Keratinocyte (primary cell): ENCODE results near the gene CAMK2G. TPM values are rescaled to one million over a fixed set of nuclear protein-coding genes. Genes with fewer than 3 reads are reported as not detected.
A peak's percentile ranks its signal among the peaks of the same experiment; 100 is the strongest.
"Not testable (repeated sequence)": the region's sequence is repeated elsewhere in the genome, so short reads cannot be mapped to it uniquely, and the experiment has no call there.

Experiments
- DNase-seq: peaks from one replicate; pipeline ENCODE4 v3.0.0-alpha.2; 2011; ENCODE audit warnings: low read depth, missing footprints, low spot score
- FAIRE-seq: peaks from 2 replicates; lab custom pipeline; 2011; peaks lifted over from hg19 to GRCh38; lab: Jason Lieb, UNC
- H2AFZ ChIP-seq: 2 replicates; pipeline ENCODE4 v1.6.0; 2012; ENCODE audit warnings: low read length, control low read depth, inconsistent platforms; ENCODE audit not compliant: control insufficient read depth
- H3K27ac ChIP-seq: 2 replicates; pipeline ENCODE4 v1.5.1; 2011; ENCODE audit warnings: low read length; ENCODE audit not compliant: control insufficient read depth, insufficient read depth
- H3K27me3 ChIP-seq: 3 replicates; pipeline ENCODE4 v1.6.0; 2011; ENCODE audit warnings: low read length; ENCODE audit not compliant: control insufficient read depth, insufficient read depth; ENCODE audit errors: extremely low read depth
- H3K36me3 ChIP-seq, 2 experiments: 2 replicates in 1 of 2; 3 replicates in 1 of 2; pipeline ENCODE4 v1.5.1; 2011; ENCODE audit warnings: low read length in 2 of 2, mild to moderate bottlenecking in 1 of 2; ENCODE audit not compliant: control insufficient read depth in 2 of 2, insufficient read depth in 2 of 2; ENCODE audit errors: extremely low read depth in 1 of 2
- H3K4me1 ChIP-seq: 3 replicates; pipeline ENCODE4 v1.5.1; 2011; ENCODE audit warnings: low read length; ENCODE audit not compliant: control insufficient read depth, insufficient read depth; ENCODE audit errors: extremely low read depth
- H3K4me2 ChIP-seq: 3 replicates; pipeline ENCODE4 v1.6.0; 2011; ENCODE audit warnings: low read depth, low read length; ENCODE audit not compliant: control insufficient read depth, insufficient read depth; ENCODE audit errors: extremely low read depth
- H3K4me3 ChIP-seq, 3 experiments: fragments of 200-600 bp in 1 of 3; sonication (generic) in 1 of 3; 2 replicates in 2 of 3; 3 replicates in 1 of 3; pipeline ENCODE4 v1.5.1; 2011 to 2016; ENCODE audit warnings: low read length in 3 of 3, mild to moderate bottlenecking in 3 of 3, control low read depth in 2 of 3, inconsistent platforms in 1 of 3, low read depth in 1 of 3, mixed read lengths in 1 of 3, mixed run types in 1 of 3, moderate library complexity in 1 of 3; ENCODE audit not compliant: control insufficient read depth in 2 of 3, insufficient read depth in 2 of 3; ENCODE audit errors: extremely low read depth in 1 of 3
- H3K79me2 ChIP-seq: 2 replicates; pipeline ENCODE4 v1.6.0; 2012; ENCODE audit warnings: low read length; ENCODE audit not compliant: control insufficient read depth, insufficient read depth
- H3K9ac ChIP-seq: 3 replicates; pipeline ENCODE4 v1.6.0; 2011; ENCODE audit warnings: low read length; ENCODE audit not compliant: control insufficient read depth, insufficient read depth; ENCODE audit errors: extremely low read depth
- H3K9me1 ChIP-seq: 3 replicates; pipeline ENCODE4 v1.6.0; 2011; ENCODE audit warnings: low read length; ENCODE audit not compliant: control insufficient read depth, insufficient read depth; ENCODE audit errors: extremely low read depth
- H3K9me3 ChIP-seq: 2 replicates; pipeline ENCODE4 v1.5.1; 2012; ENCODE audit warnings: low read depth, low read length; ENCODE audit not compliant: control insufficient read depth
- H4K20me1 ChIP-seq: 3 replicates; pipeline ENCODE4 v1.6.0; 2011; ENCODE audit warnings: low read length; ENCODE audit not compliant: control insufficient read depth, insufficient read depth; ENCODE audit errors: extremely low read depth
- EZH2 ChIP-seq: IDR thresholded peaks from one replicate; pipeline ENCODE4 v1.6.1; 2012; ENCODE audit warnings: inconsistent platforms, mild to moderate bottlenecking, low read length, moderate library complexity
- dilution Hi-C: fragments of 300-500 bp; cut with MboI; formaldehyde crosslinking; loops from one replicate; pipeline ENCODE4 v1.7.0; 2020; ENCODE audit warnings: low sequenced_read_pairs; ENCODE audit not compliant: extremely low pct_ligation_motif_present
- polyA plus RNA-seq, 5 experiments: library from polyadenylated mRNA; depleted of rRNA in 3 of 5; stranded (reverse) in 3 of 5; stranded (forward) in 1 of 5; unstranded in 1 of 5; fragments of >200 nt; gene quantifications; 1 replicate in 1 of 5; 2 replicates in 3 of 5; 3 replicates in 1 of 5; pipeline versions ENCODE4 v1.2.1 to v1.2.3, GENCODE V29; 2011 to 2012; ENCODE audit warnings: missing spikeins in 2 of 5, low read depth in 1 of 5, low replicate concordance in 1 of 5
- TF ChIP-seq, protein P1 (sequence below), 3 experiments: IDR thresholded peaks in 1 of 3; conservative IDR thresholded peaks in 1 of 3; optimal IDR thresholded peaks in 1 of 3; 2 replicates in 2 of 3; 3 replicates in 1 of 3; pipeline versions ENCODE3 to v1.5.1; 2011; ENCODE audit warnings: low read length in 3 of 3, mild to moderate bottlenecking in 3 of 3, moderate library complexity in 2 of 3, control low read depth in 1 of 3, inconsistent platforms in 1 of 3; ENCODE audit not compliant: insufficient read depth in 2 of 3; ENCODE audit errors: extremely low read depth in 1 of 3

CAMK2G gene
- polyA plus RNA-seq, 1 donor (not counting 4 experiments of a cell fraction or from before 2014, with no cell fraction given) = 17.6 TPM

DNA sequence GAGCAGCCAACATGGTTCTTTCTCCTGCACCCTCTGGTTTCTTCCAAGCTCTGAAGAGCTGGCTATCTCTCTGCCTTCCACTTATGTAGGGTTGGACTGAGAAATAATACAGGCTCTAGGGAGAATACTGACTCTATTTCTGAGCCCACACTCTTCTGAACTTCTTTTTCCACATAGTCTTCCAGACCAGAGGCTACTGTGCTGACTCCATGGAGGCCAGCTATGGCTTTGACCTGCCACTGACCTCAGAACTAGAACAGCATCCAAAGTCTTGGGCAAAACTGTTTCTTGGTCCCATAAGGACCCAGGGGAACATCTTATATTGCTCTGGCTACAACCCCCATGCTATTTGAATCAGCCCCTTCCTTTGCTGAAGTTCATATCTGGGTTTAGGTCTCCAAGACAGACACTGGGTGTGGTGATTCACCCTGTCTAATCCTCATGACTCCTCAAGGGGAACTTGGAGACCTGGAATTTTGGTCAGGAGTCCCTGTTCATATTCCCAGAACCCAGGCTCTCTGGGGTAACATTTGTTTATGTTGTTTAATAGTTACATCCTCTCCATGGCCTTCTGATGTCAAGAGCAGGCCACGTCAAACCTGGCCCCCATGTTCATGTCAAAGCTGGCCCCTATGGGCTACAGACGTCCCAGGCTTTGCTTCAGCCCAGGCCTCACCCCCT, 24.5 kb upstream of the CAMK2G start:
- DNase-seq = no peak
- Histone ChIP-seq H3K4me2 (peak overlapping the region; percentile 75), H3K4me1 (peaks cover 36% of the 10 kb centered on the region), H3K27me3 (no peaks in the 10 kb centered on the region), H3K27ac (peak overlapping the region; percentile 93), H3K9ac (peak overlapping the region; percentile 43), H3K9me1 (no peaks in the 10 kb centered on the region), H3K4me3 (peak overlapping the region in 1 of 3 experiments; percentile 7), H2AFZ (no peak overlapping the region), H4K20me1 (no peaks in the 10 kb centered on the region), H3K9me3 (no peaks in the 10 kb centered on the region), H3K36me3 (no peaks in the 10 kb centered on the region), H3K79me2 (no peaks in the 10 kb centered on the region)
- no peak for FAIRE-seq
- dilution Hi-C loops = no loop called here
- no peak for TF ChIP-seq EZH2
- TF ChIP-seq, protein P1, sequence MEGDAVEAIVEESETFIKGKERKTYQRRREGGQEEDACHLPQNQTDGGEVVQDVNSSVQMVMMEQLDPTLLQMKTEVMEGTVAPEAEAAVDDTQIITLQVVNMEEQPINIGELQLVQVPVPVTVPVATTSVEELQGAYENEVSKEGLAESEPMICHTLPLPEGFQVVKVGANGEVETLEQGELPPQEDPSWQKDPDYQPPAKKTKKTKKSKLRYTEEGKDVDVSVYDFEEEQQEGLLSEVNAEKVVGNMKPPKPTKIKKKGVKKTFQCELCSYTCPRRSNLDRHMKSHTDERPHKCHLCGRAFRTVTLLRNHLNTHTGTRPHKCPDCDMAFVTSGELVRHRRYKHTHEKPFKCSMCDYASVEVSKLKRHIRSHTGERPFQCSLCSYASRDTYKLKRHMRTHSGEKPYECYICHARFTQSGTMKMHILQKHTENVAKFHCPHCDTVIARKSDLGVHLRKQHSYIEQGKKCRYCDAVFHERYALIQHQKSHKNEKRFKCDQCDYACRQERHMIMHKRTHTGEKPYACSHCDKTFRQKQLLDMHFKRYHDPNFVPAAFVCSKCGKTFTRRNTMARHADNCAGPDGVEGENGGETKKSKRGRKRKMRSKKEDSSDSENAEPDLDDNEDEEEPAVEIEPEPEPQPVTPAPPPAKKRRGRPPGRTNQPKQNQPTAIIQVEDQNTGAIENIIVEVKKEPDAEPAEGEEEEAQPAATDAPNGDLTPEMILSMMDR (optimal IDR thresholded peaks at IDR 0.05 in 1 of 3, IDR thresholded peaks at IDR 0.05 in 1 of 3, conservative IDR thresholded peaks at IDR 0.05 in 1 of 3; ENCODE audit: extremely low read depth in 1 of 3, insufficient read depth in 2 of 3, low read length in 3 of 3) = no peak

DNA sequence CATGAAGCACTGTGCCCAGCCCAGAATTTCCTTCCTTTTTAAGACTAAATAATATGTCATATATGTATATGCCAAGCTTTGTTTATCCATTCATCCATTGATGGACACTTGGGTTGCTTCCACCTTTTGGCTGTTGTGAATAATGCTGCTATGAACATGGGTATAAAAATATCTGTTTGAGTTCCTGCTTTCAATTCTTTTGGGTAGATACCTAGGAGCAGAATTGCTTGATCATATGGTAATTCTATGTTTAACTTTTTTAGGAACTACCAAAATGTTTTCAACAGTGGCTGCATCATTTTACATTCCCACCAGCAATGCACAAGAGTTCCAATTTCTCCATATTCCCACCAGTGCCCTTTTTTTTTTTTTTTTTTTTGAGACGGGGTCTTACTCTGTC, 23.3 kb upstream of the CAMK2G start:
- Histone ChIP-seq H3K79me2 (no peaks in the 10 kb centered on the region), H3K27me3 (no peaks in the 10 kb centered on the region), H3K4me3 (no peak overlapping the region), H3K27ac (no peak overlapping the region), H2AFZ (no peak overlapping the region), H3K4me1 (peaks cover 47% of the 10 kb centered on the region), H3K36me3 (no peaks in the 10 kb centered on the region), H4K20me1 (no peaks in the 10 kb centered on the region), H3K9ac (no peak overlapping the region), H3K9me3 (no peaks in the 10 kb centered on the region), H3K9me1 (no peaks in the 10 kb centered on the region), H3K4me2 (no peak overlapping the region)
- DNase-seq = no peak
- dilution Hi-C loops = no loop called here
- TF ChIP-seq, protein P1 (optimal IDR thresholded peaks at IDR 0.05 in 1 of 3, IDR thresholded peaks at IDR 0.05 in 1 of 3, conservative IDR thresholded peaks at IDR 0.05 in 1 of 3; ENCODE audit: extremely low read depth in 1 of 3, insufficient read depth in 2 of 3, low read length in 3 of 3) = no peak
- no peak for TF ChIP-seq EZH2
- no peak for FAIRE-seq

DNA sequence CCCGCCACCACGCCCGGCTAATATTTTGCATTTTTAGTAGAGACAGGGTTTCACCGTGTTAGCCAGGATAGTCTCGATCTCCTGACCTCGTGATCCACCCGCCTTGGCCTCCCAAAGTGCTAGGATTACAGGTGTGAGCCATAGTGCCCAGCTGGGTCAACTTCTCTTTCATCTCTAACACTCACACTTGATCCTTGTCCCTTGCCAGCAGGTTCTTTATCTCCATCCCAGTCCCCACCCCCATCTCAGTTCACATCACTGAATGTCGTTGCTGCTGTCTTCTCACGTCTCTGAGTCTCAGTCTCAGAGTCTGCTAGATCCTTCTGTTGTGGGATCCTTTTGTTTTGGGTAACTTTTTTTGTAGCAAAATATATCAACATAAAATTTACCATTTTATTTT, 21.0 kb upstream of the CAMK2G start:
- dilution Hi-C loops, FAIRE-seq: not testable (repeated sequence)
- peaks cover 59% of the 10 kb centered on the region for H3K4me1 ChIP-seq

More for the DNA sequence above, 21.0 kb upstream of the CAMK2G start:
- H3K9me3 ChIP-seq, H3K36me3 ChIP-seq, H3K9me1 ChIP-seq, H2AFZ ChIP-seq, H3K79me2 ChIP-seq, H3K27me3 ChIP-seq, DNase-seq, H3K4me2 ChIP-seq, H3K4me3 ChIP-seq, H4K20me1 ChIP-seq, H3K27ac ChIP-seq, H3K9ac ChIP-seq: not testable (repeated sequence)
